ENCODE measurements around the gene ABI3.

Gene ABI3

DNA sequence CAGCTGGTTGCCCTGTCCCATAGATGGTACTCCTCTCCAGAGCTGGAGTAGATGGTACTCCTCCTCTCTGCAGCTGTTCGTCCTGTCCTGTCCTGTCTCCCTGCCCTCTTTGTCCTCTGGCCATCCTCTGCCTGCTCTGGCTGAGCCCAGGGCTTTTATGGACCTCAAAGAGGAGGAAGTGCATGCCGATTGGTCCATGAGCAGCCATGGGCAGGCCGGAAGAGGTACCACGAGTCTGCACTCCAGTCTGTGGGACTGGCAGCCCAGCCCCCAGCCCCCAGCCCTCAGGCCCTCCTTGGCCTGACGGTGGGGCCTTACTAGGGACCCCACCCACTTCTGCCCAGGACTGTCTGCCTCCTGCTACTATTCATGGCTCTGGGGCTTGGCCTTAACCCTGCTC lies 27.2 kb upstream of the ABI3 start:
- TF ChIP-seq, protein P1, sequence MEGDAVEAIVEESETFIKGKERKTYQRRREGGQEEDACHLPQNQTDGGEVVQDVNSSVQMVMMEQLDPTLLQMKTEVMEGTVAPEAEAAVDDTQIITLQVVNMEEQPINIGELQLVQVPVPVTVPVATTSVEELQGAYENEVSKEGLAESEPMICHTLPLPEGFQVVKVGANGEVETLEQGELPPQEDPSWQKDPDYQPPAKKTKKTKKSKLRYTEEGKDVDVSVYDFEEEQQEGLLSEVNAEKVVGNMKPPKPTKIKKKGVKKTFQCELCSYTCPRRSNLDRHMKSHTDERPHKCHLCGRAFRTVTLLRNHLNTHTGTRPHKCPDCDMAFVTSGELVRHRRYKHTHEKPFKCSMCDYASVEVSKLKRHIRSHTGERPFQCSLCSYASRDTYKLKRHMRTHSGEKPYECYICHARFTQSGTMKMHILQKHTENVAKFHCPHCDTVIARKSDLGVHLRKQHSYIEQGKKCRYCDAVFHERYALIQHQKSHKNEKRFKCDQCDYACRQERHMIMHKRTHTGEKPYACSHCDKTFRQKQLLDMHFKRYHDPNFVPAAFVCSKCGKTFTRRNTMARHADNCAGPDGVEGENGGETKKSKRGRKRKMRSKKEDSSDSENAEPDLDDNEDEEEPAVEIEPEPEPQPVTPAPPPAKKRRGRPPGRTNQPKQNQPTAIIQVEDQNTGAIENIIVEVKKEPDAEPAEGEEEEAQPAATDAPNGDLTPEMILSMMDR (IDR thresholded peaks at IDR 0.05), result no peak

DNA sequence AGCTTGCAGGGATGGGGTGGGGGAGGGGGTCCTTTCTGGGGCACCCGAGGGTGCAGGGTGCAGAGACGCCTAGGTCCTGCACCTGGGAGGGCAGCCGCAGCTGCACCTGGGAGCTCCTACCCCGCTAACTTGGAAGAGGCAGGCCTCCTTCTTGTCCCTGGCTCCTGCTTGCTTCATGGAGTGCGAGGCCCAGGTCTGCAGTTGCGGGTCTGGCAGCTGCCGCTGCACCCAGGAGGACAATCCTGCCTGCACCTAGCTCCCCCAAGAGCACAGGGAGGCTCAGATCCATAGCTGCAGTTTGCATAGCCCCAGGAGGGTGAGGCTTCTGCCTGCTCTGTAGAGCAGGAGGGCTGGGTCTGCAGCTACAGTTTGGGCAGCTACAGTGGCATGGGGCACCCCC lies 26.7 kb upstream of the ABI3 start:
- TF ChIP-seq, protein P1 (IDR thresholded peaks at IDR 0.05), result no peak

DNA sequence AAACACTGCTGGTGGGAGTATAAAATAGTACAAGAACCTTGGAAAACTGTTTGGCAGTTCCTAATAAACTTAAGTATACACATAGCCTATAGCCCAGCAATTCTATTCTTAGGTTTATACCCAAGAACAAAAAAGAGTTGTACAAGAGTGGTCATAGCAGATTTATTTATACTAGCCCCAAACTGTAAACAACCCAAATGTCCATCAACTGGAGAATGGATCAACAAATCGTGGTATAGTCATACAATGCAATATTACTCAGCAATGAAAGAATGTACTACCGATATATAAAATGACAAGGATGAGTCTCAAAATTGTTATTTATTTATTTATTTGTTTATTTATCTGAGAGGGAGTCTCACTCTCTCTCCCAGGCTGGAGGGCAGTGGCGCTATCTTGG lies 23.2 kb upstream of the ABI3 start:
- TF ChIP-seq, protein P1 (IDR thresholded peaks at IDR 0.05), result no peak

DNA sequence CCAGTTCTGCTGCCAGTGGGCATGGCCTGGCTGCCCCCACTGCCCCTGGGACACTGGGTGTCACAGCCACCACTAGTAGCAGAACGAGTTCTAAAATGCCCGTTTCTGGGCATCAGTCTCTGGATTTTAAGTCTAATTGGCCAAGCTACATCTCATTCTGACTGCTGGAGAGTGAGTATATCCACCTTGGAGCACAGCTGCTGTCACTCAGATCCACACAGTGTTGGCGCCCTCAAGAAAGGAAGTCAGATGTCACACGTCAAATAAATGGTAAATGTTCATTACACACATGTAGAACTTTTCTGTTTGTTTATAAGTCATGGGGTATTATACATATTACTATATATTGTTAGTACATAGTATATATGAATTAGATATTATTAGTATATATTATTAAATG lies 19.6 kb upstream of the ABI3 start:
- TF ChIP-seq, protein P1 (IDR thresholded peaks at IDR 0.05), result no peak

DNA sequence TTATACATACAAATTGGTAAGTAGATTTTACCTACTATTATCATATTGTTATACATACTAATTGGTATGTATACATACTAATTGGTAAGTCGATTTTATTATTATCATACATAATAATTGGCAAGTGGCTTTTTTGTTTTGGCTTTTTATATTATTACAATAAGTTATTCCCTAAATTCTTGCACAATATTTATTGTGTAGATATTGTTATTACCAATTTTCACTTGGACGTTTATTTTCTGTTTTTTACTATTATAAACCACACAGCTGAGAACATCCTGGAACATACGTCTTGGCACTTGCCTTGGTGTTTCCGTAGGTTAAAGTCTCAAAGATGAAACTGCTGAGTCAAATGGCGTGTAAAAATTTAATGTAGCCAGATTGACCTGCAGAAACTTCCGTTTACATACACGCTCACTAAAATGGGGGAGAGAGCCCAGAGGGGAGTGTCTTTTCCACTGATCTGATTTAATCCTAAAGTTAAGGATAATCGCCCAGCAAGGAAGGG lies 19.0 kb upstream of the ABI3 start:
- TF ChIP-seq, protein P1 (IDR thresholded peaks at IDR 0.05), result no peak

DNA sequence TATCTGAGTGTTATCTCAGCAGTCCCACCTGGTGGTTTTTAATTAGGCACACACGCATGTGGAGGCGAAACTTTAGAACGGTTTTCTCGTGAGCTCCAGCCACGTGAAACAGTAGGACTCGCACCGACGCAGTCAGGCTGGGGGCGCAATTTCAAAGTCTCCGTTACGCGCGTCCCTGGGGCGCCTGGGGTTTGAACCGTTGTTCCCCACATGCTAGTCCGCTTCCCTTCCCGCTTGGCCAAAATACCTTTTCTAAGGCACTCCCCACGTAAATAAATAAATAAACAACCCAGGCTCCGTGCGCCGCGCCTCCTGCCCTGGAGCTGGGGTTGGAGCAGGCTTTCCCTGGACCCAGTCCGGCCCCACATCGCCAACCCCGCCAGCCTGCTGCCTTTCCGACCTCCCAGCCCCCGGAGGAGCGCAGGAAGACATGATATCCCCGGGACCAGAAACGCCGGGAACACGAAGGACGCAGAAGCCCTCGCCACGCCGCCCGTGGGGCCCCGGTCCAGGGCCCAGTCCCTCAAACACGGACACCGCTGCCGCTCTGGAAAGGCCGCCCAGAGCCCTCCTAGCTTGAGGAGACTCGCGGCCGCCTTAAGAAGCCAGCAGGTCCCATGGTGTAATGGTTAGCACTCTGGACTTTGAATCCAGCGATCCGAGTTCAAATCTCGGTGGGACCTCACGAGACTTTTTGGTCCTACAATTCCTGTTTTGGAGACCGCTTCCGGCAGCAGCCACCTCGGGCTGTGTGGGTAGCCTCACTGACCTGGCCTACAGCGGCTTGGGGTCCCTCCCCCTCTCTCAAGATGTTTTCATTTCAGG lies 18.4 kb upstream of the ABI3 start:
- TF ChIP-seq, protein P1 (IDR thresholded peaks at IDR 0.05), result peak; percentile 35; the same call in 1 of the 2 replicates

DNA sequence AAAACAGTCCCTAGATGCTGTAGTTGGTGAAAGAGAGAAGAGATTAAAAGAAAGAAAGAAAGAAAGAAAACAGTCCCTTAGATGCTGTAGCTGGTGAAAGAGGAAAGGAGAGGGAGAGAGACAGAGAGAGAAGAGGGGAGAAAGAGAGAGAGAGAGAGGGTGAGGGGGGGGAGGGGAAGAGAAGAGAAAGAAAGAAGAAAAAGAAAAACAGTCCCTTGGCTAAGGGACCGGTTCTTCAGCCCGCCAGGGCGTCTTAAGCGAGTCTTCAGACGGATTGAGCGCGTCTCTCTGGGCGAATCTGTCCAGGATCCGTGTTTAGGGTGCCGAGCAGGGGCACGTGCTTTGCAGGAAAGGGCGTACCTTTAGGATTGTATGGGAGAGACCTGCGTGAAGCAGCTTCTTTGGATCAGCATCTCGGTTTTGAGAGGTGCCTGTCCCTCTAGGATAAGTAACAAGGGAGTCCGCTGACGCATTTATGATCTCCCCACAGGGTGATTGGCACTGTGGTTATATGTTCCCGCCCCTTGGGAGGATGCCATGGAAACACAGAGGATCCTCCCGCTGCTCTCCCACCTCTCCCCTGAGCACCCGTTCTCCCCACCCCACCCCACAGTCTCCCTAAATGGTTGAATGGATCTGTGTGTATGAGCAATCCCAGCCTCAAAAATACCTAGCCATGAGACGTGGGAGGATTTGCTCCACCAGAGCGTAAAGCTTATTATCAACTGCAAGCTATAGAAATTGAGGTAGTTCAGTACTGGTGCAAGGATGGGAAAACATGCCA lies 16.8 kb upstream of the ABI3 start:
- TF ChIP-seq, protein P1 (IDR thresholded peaks at IDR 0.05), result no peak
